ENCODE measurements around the gene CNPY4. TPM values are rescaled to one million over a fixed set of nuclear protein-coding genes. Genes with fewer than 3 reads are reported as not detected.

Gene CNPY4
- total and polyA plus RNA-seq, 9 donors, result 11.7 to 42.8 (median 24.9) TPM

GRCh38 chr7:100119970-100120732 is 717 bp downstream of the CNPY4 start:
- no peaks in the 10 kb centered on the region for H3K4me1 ChIP-seq (ENCODE audit: insufficient read depth)
- TF ChIP-seq EP300 (IDR thresholded peaks at IDR 0.05), result no peak
- TF ChIP-seq CTCF (IDR thresholded peaks at IDR 0.05), result no peak
- TF ChIP-seq POLR2A (IDR thresholded peaks at IDR 0.05), result no peak
- peak overlapping the region; percentile 86 for H3K4me3 ChIP-seq
- no peaks in the 10 kb centered on the region for H3K36me3 ChIP-seq
- intact Hi-C loops (cut with DNase I), result no loop called here
- 10 to 15% (median 11%) methylated on average over 18 to 19 of the region's 19 CpGs for WGBS, 3 donors
- DNase-seq, result peak; percentile 70 to 80 (median 75)
- H3K27ac ChIP-seq, result peak overlapping the region; percentile 70 to 90
- H3K27me3 ChIP-seq, result no peaks in the 10 kb centered on the region
- H3K9me3 ChIP-seq, result no peaks in the 10 kb centered on the region

- TF ChIP-seq EP300 (IDR thresholded peaks at IDR 0.05), result no peak
- TF ChIP-seq CTCF (IDR thresholded peaks at IDR 0.05), result no peak
- no peak for TF ChIP-seq POLR2A (IDR thresholded peaks at IDR 0.05)
- no peaks in the 10 kb centered on the region for H3K9me3 ChIP-seq
- DNase-seq, result no peak
- 11 to 16% (median 12%) methylated on average over 1 of the region's 1 CpG for WGBS, 3 donors
- no peaks in the 10 kb centered on the region for H3K36me3 ChIP-seq
- no peak overlapping the region for H3K27ac ChIP-seq
- no peaks in the 10 kb centered on the region for H3K27me3 ChIP-seq
- no peaks in the 10 kb centered on the region for H3K4me1 ChIP-seq (ENCODE audit: insufficient read depth)
- intact Hi-C loops (cut with DNase I), result no loop called here
- H3K4me3 ChIP-seq, result no peak overlapping the region
Measured at GRCh38 chr7:100120733-100121036, 1.3 kb downstream of the CNPY4 start.

- H3K36me3 ChIP-seq, result no peaks in the 10 kb centered on the region
- intact Hi-C loops (cut with DNase I), result no loop called here
- WGBS, 3 donors, result 56 to 69% (median 63%) methylated on average over 13 of the region's 13 CpGs
- TF ChIP-seq POLR2A (IDR thresholded peaks at IDR 0.05), result no peak
- TF ChIP-seq CTCF (IDR thresholded peaks at IDR 0.05), result no peak
- no peak for TF ChIP-seq EP300 (IDR thresholded peaks at IDR 0.05)
- no peaks in the 10 kb centered on the region for H3K9me3 ChIP-seq
- H3K27me3 ChIP-seq, result no peaks in the 10 kb centered on the region
- DNase-seq, result no peak
- no peak overlapping the region for H3K4me3 ChIP-seq
- no peak overlapping the region for H3K27ac ChIP-seq
- no peaks in the 10 kb centered on the region for H3K4me1 ChIP-seq (ENCODE audit: insufficient read depth)
Measured at GRCh38 chr7:100122067-100122466, 2.6 kb downstream of the CNPY4 start.

GRCh38 chr7:100122568-100122967 is 3.1 kb downstream of the CNPY4 start:
- TF ChIP-seq CTCF (IDR thresholded peaks at IDR 0.05), result no peak
- TF ChIP-seq POLR2A (IDR thresholded peaks at IDR 0.05), result no peak
- TF ChIP-seq EP300 (IDR thresholded peaks at IDR 0.05), result no peak
- no peaks in the 10 kb centered on the region for H3K36me3 ChIP-seq
- H3K27ac ChIP-seq, result no peak overlapping the region
- intact Hi-C loops (cut with DNase I), result no loop called here
- H3K9me3 ChIP-seq, result no peaks in the 10 kb centered on the region
- no peaks in the 10 kb centered on the region for H3K27me3 ChIP-seq
- no peak for DNase-seq
- H3K4me1 ChIP-seq (ENCODE audit: insufficient read depth), result no peaks in the 10 kb centered on the region
- no peak overlapping the region for H3K4me3 ChIP-seq
- 88 to 94% (median 90%) methylated on average over 1 of the region's 1 CpG for WGBS, 3 donors
